Measurements from ENCODE around the gene REEP2.

GRCh38 chr5:138464008-138464387 lies 25.1 kb downstream of the REEP2 start:
- peak; percentile 83 to 94 (median 86) for TF ChIP-seq CTCF (IDR thresholded peaks at IDR 0.05)
- TF ChIP-seq POLR2A (IDR thresholded peaks at IDR 0.05) = peak; percentile 59 to 82

Data from uterus (tissue), 2 donors.